Erythroblast (primary cell): ENCODE measurements around the gene PLCB4.

Source experiments
- GATA1 ChIP-seq: IDR thresholded peaks from 2 replicates; pipeline ENCODE4 v1.6.1; 2011; ENCODE audit warnings: low read depth, mild to moderate bottlenecking, control low read depth, low read length, moderate library complexity
- POLR2A ChIP-seq: IDR thresholded peaks from 2 replicates; pipeline ENCODE4 v1.6.1; 2011; ENCODE audit warnings: mild to moderate bottlenecking, low read length

DNA sequence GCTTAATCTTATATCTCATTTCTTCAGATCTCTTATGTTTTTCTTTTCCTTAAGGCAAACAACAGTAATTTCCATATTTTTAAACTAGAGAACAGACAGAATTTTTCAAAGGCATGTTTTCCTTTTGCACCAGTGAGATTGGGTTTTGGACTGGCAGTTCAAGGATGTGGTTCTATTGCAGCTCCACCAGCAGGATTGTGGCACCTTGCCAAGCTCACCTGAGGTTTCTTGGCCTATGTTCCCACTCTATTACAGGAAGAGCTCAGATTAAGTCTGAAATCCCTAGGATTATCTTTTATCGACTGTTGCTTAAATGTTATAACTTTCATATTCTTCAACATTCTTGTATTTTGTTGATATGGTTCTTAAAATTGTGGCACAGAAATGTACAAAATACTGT lies 218.9 kb downstream of the PLCB4 start:
- TF ChIP-seq POLR2A (no peak), GATA1 (no peak)
